SK-N-MC (cell line): ENCODE measurements around the gene FASTKD2.

ENCODE experiments used
- EZH2 ChIP-seq: fragments of 200-600 bp; sonication (generic); IDR thresholded peaks from one replicate; pipeline ENCODE4 v1.6.1; 2017; ENCODE audit warnings: antibody characterized with exemption
- FOXP2 ChIP-seq: optimal IDR thresholded peaks from 2 replicates; pipeline ENCODE3; 2011; ENCODE audit warnings: mild to moderate bottlenecking, moderate library complexity; ENCODE audit not compliant: insufficient read depth; ENCODE audit errors: extremely low read length, control extremely low read depth
- POLR2AphosphoS5 ChIP-seq: IDR thresholded peaks from 2 replicates; pipeline ENCODE4 v1.6.1; 2012; ENCODE audit warnings: mild to moderate bottlenecking, low read depth, low read length, borderline replicate concordance

DNA sequence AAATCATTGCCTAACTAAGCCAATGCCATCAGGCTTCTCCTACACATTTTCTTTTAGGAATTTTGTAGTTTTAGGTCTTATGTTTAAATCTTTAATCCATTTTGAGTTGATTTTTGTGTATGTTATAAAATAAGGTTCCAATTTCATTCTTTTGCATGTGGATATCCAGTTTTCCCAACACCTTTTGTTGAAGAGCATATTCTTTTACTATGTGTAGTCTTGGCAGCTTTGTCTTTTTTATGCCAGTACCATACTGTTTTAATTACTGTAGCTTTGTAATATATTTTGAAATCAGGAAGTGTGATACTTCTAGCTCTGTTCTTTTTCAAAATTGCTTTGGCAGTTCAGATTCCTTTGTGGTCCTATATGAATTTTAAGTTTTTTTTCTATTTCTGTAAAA lies 11.0 kb downstream of the FASTKD2 start:
- TF ChIP-seq POLR2AphosphoS5 (no peak), EZH2 (no peak), FOXP2 (no peak)
